IMR-90 (cell line): ENCODE measurements around the gene MYO10. TPM values are rescaled to one million over a fixed set of nuclear protein-coding genes. Genes with fewer than 3 reads are reported as not detected.

Source experiments
- CEBPB ChIP-seq: IDR thresholded peaks from 2 replicates; pipeline ENCODE4 v1.6.1; 2012; ENCODE audit warnings: low read depth, low read length, improper control_type of control experiment
- polyA plus RNA-seq, 3 experiments: library from polyadenylated mRNA; depleted of rRNA; stranded (reverse); fragments of >200 nt; gene quantifications; 2 replicates each; pipeline ENCODE4 v1.2.3, GENCODE V29; 2012; ENCODE audit warnings: low replicate concordance in 1 of 3
- total RNA-seq: library from RNA; depleted of rRNA; stranded (reverse); fragments of >200 nt; gene quantifications from 2 replicates; pipeline ENCODE4 v1.2.3, GENCODE V29; 2012
- TF ChIP-seq, protein P1 (sequence below): conservative IDR thresholded peaks from 2 replicates; pipeline ENCODE4 v1.5.1; 2012; ENCODE audit warnings: mild to moderate bottlenecking, low read depth, low read length, improper control_type of control experiment

MYO10 gene
- total and polyA plus RNA-seq, 2 of the 4 experiments (the other 2 are of a cell fraction) = 39.9 to 115 TPM

DNA sequence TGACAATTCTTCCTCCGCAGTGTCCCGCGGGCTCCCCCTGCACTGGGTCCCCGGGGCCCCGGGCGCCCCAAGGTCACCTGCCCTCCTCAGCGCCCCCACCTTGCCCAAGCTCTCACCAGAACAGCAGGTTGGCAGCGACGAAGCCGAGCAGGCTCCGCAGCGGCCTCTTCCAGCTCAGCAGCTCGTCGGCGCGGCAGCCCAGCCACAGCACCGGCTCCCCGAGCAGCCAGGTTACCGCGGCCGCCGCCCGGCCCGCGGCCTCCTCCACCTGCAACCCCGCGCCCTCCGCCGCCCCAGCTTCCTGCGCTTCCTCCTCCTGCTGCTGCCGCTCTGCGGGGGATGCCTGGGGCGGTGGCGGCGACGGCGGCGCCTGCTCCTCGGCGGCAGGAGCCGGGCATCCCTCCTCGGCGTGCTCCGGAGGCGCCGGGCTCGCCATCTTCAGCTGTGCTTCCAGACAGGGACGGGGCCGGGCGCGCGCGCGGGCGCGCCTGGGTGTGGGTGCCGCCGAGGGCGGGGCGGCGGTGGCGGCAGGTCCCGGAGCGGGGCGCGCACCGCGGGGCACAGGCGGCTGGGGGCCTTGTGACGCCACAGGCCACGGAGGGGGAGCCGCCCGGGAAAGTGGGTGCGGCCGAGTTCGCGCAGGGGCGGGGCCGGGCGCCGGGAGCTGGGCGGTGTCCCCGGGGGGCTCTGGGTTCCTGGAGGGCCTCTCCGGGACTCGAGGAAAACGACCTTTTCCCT, 319.4 kb downstream of the MYO10 start, which contains the start of gene RETREG1 (continued):
- TF ChIP-seq, protein P1, sequence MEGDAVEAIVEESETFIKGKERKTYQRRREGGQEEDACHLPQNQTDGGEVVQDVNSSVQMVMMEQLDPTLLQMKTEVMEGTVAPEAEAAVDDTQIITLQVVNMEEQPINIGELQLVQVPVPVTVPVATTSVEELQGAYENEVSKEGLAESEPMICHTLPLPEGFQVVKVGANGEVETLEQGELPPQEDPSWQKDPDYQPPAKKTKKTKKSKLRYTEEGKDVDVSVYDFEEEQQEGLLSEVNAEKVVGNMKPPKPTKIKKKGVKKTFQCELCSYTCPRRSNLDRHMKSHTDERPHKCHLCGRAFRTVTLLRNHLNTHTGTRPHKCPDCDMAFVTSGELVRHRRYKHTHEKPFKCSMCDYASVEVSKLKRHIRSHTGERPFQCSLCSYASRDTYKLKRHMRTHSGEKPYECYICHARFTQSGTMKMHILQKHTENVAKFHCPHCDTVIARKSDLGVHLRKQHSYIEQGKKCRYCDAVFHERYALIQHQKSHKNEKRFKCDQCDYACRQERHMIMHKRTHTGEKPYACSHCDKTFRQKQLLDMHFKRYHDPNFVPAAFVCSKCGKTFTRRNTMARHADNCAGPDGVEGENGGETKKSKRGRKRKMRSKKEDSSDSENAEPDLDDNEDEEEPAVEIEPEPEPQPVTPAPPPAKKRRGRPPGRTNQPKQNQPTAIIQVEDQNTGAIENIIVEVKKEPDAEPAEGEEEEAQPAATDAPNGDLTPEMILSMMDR = no peak
- no peak for TF ChIP-seq CEBPB
